Neuronal stem cell (in vitro differentiated cells): ENCODE results near the gene ATP5MK.
"Not testable (repeated sequence)": the region's sequence is repeated elsewhere in the genome, so short reads cannot be mapped to it uniquely, and the experiment has no call there.

ENCODE experiments used
- DNase-seq: peaks from one replicate; pipeline ENCODE4 v3.0.0-alpha.2; 2013; ENCODE audit warnings: low spot score
- H2AFZ ChIP-seq: one replicate; pipeline ENCODE4 v1.6.1; 2013; ENCODE audit warnings: mild to moderate bottlenecking, low read length, inconsistent platforms
- H2AK5ac ChIP-seq: 2 replicates; pipeline ENCODE4 v1.6.1; 2013; ENCODE audit warnings: low read depth, mild to moderate bottlenecking, inconsistent platforms, low read length, moderate library complexity, mixed read lengths
- H2BK120ac ChIP-seq: 2 replicates; pipeline ENCODE4 v1.6.1; 2013; ENCODE audit warnings: low read depth, mild to moderate bottlenecking, inconsistent platforms, low read length, moderate library complexity, mixed read lengths
- H2BK12ac ChIP-seq: one replicate; pipeline ENCODE4 v1.6.1; 2013; ENCODE audit warnings: low read length, inconsistent platforms
- H2BK15ac ChIP-seq: 2 replicates; pipeline ENCODE4 v1.6.1; 2013; ENCODE audit warnings: mild to moderate bottlenecking, low read length, inconsistent platforms, mixed read lengths
- H2BK5ac ChIP-seq: one replicate; pipeline ENCODE4 v1.6.1; 2013; ENCODE audit warnings: inconsistent platforms, mild to moderate bottlenecking, low read length, moderate library complexity
- H3K14ac ChIP-seq: one replicate; pipeline ENCODE4 v1.6.1; 2013; ENCODE audit warnings: low read length, inconsistent platforms
- H3K18ac ChIP-seq: 2 replicates; pipeline ENCODE4 v1.6.1; 2013; ENCODE audit warnings: low read length, inconsistent platforms
- H3K23ac ChIP-seq: 2 replicates; pipeline ENCODE4 v1.6.1; 2013; ENCODE audit warnings: low read depth, mild to moderate bottlenecking, mixed read lengths, low read length, inconsistent platforms; ENCODE audit not compliant: poor library complexity
- H3K27ac ChIP-seq: replicated peaks from 3 replicates; pipeline ENCODE4 v1.5.1; 2013; ENCODE audit warnings: low read length, inconsistent platforms
- H3K27me3 ChIP-seq, 3 experiments: 2 replicates each; pipeline ENCODE4 v1.6.1; 2013; ENCODE audit warnings: low read length in 3 of 3, mild to moderate bottlenecking in 2 of 3, inconsistent platforms in 1 of 3, low read depth in 1 of 3, mixed read lengths in 1 of 3, moderate library complexity in 1 of 3; ENCODE audit not compliant: control insufficient read depth in 3 of 3, insufficient read depth in 3 of 3
- H3K36me3 ChIP-seq, 2 donors: replicated peaks in 1 of 2; 2 replicates each; pipeline ENCODE4 v1.6.1; 2013; ENCODE audit warnings: low read length in 2 of 2; ENCODE audit not compliant: control insufficient read depth in 2 of 2, insufficient read depth in 2 of 2
- H3K4ac ChIP-seq: 2 replicates; pipeline ENCODE4 v1.6.1; 2013; ENCODE audit warnings: inconsistent platforms, mild to moderate bottlenecking, low read length, moderate library complexity
- H3K4me1 ChIP-seq, 2 donors: 1 replicate in 1 of 2; 2 replicates in 1 of 2; pipeline ENCODE4 v1.6.1; 2013; ENCODE audit warnings: low read length in 2 of 2, low read depth in 1 of 2; ENCODE audit not compliant: control insufficient read depth in 2 of 2, insufficient read depth in 1 of 2
- H3K4me2 ChIP-seq: one replicate; pipeline ENCODE4 v1.6.1; 2013; ENCODE audit warnings: mild to moderate bottlenecking, low read length, inconsistent platforms; ENCODE audit not compliant: insufficient read depth, poor library complexity, severe bottlenecking
- H3K4me3 ChIP-seq, 2 donors: 2 replicates each; pipeline ENCODE4 v1.5.1; 2013; ENCODE audit warnings: low read length in 2 of 2, mild to moderate bottlenecking in 2 of 2, inconsistent platforms in 1 of 2, moderate library complexity in 1 of 2
- H3K79me1 ChIP-seq: one replicate; pipeline ENCODE4 v1.6.1; 2013; ENCODE audit warnings: low read depth, mild to moderate bottlenecking, inconsistent platforms, low read length, moderate library complexity
- H3K9ac ChIP-seq: one replicate; pipeline ENCODE4 v1.6.1; 2013; ENCODE audit warnings: mild to moderate bottlenecking, low read depth, low read length, inconsistent platforms; ENCODE audit not compliant: poor library complexity
- H3K9me3 ChIP-seq, 2 donors: replicated peaks in 1 of 2; 2 replicates each; pipeline versions ENCODE3 to v1.6.1; 2013; ENCODE audit warnings: low read length in 2 of 2, mild to moderate bottlenecking in 2 of 2, inconsistent platforms in 1 of 2, low read depth in 1 of 2, mixed read lengths in 1 of 2, moderate library complexity in 1 of 2; ENCODE audit not compliant: control insufficient read depth in 2 of 2, insufficient read depth in 1 of 2
- H4K8ac ChIP-seq: one replicate; pipeline ENCODE4 v1.6.1; 2013; ENCODE audit warnings: low read depth, mild to moderate bottlenecking, inconsistent platforms, low read length, moderate library complexity
- H4K91ac ChIP-seq: one replicate; pipeline ENCODE4 v1.6.1; 2013; ENCODE audit warnings: low read length, low read depth, mild to moderate bottlenecking, inconsistent platforms; ENCODE audit not compliant: poor library complexity
- WGBS, 2 donors: extraction: QIAGEN DNeasy Blood & Tissue Kit; methylation state at CpG; one replicate each; pipeline ENCODE4 v1.1.7; 2013; ENCODE audit warnings: missing lambda C conversion rate in 2 of 2, mixed read lengths in 1 of 2; ENCODE audit not compliant: insufficient read length in 2 of 2, insufficient replicate concordance in 1 of 2; ENCODE audit errors: extremely low coverage in 2 of 2; 5-methylcytosine and 5-hydroxymethylcytosine counted together

Gene ATP5MK

GRCh38 chr10:103417601-103418000, 21.3 kb upstream of the ATP5MK start:
- no CpG with 5 or more reads among the region's 5 CpGs for WGBS, 2 donors
- H4K8ac ChIP-seq, result no peak overlapping the region
- H2AFZ ChIP-seq, result no peak overlapping the region
- no peak overlapping the region for H3K23ac ChIP-seq
- H3K14ac ChIP-seq, result no peak overlapping the region
- no peaks in the 10 kb centered on the region for H3K27me3 ChIP-seq
- H2BK120ac ChIP-seq, result no peak overlapping the region
- H3K9ac ChIP-seq, result no peak overlapping the region
- no peaks in the 10 kb centered on the region for H3K79me1 ChIP-seq
- H4K91ac ChIP-seq, result no peak overlapping the region
- no peak overlapping the region for H3K27ac ChIP-seq
- H3K9me3 ChIP-seq, result no peaks in the 10 kb centered on the region
- H3K18ac ChIP-seq, result no peak overlapping the region
- H3K36me3 ChIP-seq, result peaks cover 72 to 96% of the 10 kb centered on the region in 2 donors
- no peak overlapping the region for H2BK15ac ChIP-seq
- no peak overlapping the region for H2AK5ac ChIP-seq
- H3K4me1 ChIP-seq, result no peaks in the 10 kb centered on the region
- no peak overlapping the region for H2BK12ac ChIP-seq
- DNase-seq, result no peak
- H3K4me3 ChIP-seq, result no peak overlapping the region
- H2BK5ac ChIP-seq, result no peak overlapping the region
- H3K4ac ChIP-seq, result no peak overlapping the region
- H3K4me2 ChIP-seq, result no peak overlapping the region

- not testable (repeated sequence) for H3K18ac ChIP-seq, H3K27me3 ChIP-seq, H2BK5ac ChIP-seq, H4K8ac ChIP-seq, H3K4me3 ChIP-seq, H3K9ac ChIP-seq, H3K4ac ChIP-seq, H2BK12ac ChIP-seq, H3K4me2 ChIP-seq, H2BK120ac ChIP-seq, H3K23ac ChIP-seq, H3K9me3 ChIP-seq, H2BK15ac ChIP-seq, H3K14ac ChIP-seq, H3K79me1 ChIP-seq, H4K91ac ChIP-seq, H2AFZ ChIP-seq, H3K4me1 ChIP-seq, H3K27ac ChIP-seq, H2AK5ac ChIP-seq, DNase-seq
- WGBS, 2 donors, result no CpG with 5 or more reads among the region's 5 CpGs
- H3K36me3 ChIP-seq, result peaks cover 69 to 96% of the 10 kb centered on the region in 2 donors
These were observed 20.8 kb upstream of the ATP5MK start for GRCh38 chr10:103417148-103417469.

DNA sequence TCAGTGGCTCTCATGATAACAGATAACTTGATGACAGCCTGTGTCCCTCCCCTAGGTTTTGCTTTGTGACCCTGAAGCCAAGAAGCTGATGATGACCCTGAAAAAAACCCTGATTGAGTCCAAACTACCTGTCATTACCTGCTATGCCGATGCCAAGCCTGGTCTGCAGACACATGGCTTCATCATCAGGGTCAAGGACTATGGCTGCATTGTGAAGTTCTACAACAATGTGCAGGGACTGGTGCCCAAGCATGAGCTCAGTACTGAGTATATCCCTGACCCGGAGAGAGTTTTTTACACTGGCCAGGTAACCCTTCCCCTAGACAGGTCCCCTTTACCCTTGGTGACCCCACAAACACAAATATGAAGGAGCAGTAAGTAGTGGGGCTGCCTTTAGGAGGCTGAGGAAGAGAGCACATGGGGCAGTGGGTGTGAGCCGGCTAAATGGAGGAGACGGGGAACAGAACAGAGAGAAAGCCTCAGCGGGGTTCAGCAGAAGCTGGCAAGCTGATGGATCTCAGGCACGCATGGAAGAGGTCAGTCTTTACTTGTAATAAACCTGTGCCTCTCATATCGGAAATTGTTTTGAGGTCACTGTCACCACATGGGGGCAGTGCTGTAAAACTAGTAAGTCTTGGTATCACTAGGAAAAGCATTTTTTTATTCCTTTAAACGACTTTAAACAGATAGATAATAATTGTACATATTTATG, 20.3 kb upstream of the ATP5MK start:
- no peak overlapping the region for H3K18ac ChIP-seq
- H3K9ac ChIP-seq, result no peak overlapping the region
- no peak overlapping the region for H3K14ac ChIP-seq
- no peak overlapping the region for H3K27ac ChIP-seq
- no peak overlapping the region for H3K4ac ChIP-seq
- no peak overlapping the region for H2BK12ac ChIP-seq
- no peak overlapping the region for H3K4me2 ChIP-seq
- no peaks in the 10 kb centered on the region for H3K4me1 ChIP-seq
- no peak overlapping the region for H4K91ac ChIP-seq
- peaks cover 69 to 99% of the 10 kb centered on the region in 2 donors for H3K36me3 ChIP-seq
- no peaks in the 10 kb centered on the region for H3K27me3 ChIP-seq
- peak; percentile 24 for DNase-seq
- no peak overlapping the region for H2AFZ ChIP-seq
- no peaks in the 10 kb centered on the region for H3K79me1 ChIP-seq
- H2BK5ac ChIP-seq, result no peak overlapping the region
- H2BK15ac ChIP-seq, result no peak overlapping the region
- no peak overlapping the region for H3K23ac ChIP-seq
- WGBS, 2 donors, result no CpG with 5 or more reads among the region's 8 CpGs
- H3K9me3 ChIP-seq, result no peaks in the 10 kb centered on the region
- H2AK5ac ChIP-seq, result no peak overlapping the region
- no peak overlapping the region for H4K8ac ChIP-seq
- no peak overlapping the region for H3K4me3 ChIP-seq
- no peak overlapping the region for H2BK120ac ChIP-seq

DNA sequence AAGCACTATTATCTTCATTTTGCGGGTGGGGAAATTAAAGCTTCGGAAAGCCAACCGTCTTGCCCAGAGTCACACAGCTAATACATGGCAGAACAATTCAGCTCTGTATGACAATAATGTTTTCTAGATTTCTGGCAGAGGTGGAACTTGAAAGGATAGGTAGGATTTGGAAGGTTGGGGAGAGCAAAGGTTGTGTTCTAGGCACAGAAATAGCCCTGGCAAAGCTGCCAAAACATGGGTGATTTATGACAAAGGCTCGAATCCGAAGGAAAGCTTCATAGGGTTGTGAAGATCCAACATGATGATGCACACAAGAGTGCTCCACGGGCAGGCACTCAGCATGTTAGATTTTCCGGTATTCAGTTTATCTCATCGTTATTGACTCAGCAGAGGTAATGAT, 19.3 kb upstream of the ATP5MK start:
- Histone ChIP-seq H2BK12ac (no peak overlapping the region), H2AFZ (no peak overlapping the region), H3K27me3 (no peaks in the 10 kb centered on the region), H3K4me3 (no peak overlapping the region), H3K27ac (no peak overlapping the region), H2BK15ac (no peak overlapping the region), H3K4ac (no peak overlapping the region), H3K14ac (no peak overlapping the region), H3K4me1 (no peaks in the 10 kb centered on the region), H4K8ac (no peak overlapping the region), H2BK5ac (no peak overlapping the region), H3K79me1 (no peaks in the 10 kb centered on the region), H3K23ac (no peak overlapping the region), H3K18ac (no peak overlapping the region), H3K36me3 (peaks cover 66 to 100% of the 10 kb centered on the region in 2 donors), H3K9ac (no peak overlapping the region), H3K4me2 (no peak overlapping the region), H2AK5ac (no peak overlapping the region), H2BK120ac (no peak overlapping the region), H3K9me3 (no peaks in the 10 kb centered on the region), H4K91ac (no peak overlapping the region)
- WGBS, 2 donors, result no CpG with 5 or more reads among the region's 8 CpGs
- DNase-seq, result no peak
